CMK (cell line): ENCODE results near the gene NFKBIA.
"Not testable (repeated sequence)": the region's sequence is repeated elsewhere in the genome, so short reads cannot be mapped to it uniquely, and the experiment has no call there.

Source experiments
- DNase-seq: peaks from one replicate; pipeline ENCODE4 v3.0.0-alpha.2; 2010; ENCODE audit warnings: low read depth

Gene NFKBIA

DNA sequence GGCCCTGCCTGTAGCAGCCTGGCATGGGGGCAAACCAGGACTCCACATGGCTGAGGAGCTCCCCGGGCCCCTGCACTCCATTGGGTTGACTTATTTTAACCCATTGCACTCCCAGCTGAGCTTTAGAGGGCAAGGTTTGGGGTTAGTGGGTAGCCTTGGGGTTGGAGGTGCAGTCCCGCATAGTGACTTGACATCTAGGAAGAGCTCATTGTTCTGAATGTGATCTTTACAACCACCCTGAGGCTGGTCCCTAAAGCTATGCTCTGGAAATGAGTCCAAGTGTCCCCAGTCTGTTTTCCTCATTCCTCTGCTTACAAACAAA is 36.4 kb downstream of the NFKBIA start:
- DNase-seq = no peak

DNA sequence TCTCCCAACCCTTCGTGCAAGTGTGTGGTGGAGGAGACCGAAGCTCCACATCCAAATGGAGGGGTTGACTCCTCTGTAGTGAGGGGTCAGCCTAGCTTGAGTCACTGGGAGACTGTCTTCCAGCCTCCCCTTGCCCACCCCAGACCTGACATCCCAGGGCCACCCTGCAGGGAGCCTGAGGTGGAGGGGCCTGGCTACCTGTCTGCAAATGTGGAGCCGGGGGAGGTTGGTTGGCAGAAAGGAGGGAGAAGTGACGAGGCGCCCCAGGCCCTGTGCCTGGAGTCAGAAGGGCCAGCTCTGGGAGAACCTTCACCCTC is 37.5 kb downstream of the NFKBIA start:
- no peak for DNase-seq

DNA sequence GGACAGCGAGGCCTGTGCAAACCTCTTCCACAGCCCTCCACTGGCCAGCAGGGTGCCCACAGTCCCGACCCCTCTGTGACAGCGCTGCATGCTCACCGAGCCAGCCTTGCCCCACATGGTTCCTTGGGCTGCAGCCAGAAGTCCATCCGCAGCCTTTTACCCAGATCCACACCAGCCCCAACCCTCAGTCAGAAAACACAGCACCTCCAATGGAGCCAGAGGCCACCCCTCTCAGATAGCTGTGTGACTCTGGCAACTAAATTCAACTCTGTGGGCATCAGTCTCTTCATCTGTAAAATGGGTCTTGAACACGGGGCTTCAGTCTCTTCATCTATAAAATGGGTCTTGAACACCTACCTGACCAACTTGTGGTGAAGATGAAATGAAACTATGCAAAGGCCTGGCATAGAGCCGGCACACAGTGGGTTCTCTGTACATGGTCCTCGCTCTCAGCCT is 38.0 kb downstream of the NFKBIA start:
- no peak for DNase-seq

DNA sequence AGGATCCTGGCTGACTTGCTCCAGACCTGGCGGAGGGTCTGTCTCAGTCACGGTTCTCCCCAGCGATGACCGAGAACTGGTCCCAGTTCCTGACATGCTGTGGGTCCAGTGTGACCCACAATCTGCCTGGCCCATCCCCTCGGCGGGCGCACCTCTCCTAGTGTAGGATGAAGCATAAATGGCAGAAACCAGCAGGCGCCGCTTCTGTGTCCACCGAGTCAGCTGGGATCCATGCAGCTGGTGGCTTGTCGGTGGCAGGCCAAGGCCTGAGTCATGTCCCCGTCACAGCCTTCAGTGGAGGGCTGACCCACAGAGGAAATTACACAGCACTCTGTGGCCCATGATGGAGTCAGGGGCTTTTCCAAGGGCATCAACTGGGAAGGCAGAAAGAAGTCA is 38.5 kb downstream of the NFKBIA start:
- DNase-seq = no peak

DNA sequence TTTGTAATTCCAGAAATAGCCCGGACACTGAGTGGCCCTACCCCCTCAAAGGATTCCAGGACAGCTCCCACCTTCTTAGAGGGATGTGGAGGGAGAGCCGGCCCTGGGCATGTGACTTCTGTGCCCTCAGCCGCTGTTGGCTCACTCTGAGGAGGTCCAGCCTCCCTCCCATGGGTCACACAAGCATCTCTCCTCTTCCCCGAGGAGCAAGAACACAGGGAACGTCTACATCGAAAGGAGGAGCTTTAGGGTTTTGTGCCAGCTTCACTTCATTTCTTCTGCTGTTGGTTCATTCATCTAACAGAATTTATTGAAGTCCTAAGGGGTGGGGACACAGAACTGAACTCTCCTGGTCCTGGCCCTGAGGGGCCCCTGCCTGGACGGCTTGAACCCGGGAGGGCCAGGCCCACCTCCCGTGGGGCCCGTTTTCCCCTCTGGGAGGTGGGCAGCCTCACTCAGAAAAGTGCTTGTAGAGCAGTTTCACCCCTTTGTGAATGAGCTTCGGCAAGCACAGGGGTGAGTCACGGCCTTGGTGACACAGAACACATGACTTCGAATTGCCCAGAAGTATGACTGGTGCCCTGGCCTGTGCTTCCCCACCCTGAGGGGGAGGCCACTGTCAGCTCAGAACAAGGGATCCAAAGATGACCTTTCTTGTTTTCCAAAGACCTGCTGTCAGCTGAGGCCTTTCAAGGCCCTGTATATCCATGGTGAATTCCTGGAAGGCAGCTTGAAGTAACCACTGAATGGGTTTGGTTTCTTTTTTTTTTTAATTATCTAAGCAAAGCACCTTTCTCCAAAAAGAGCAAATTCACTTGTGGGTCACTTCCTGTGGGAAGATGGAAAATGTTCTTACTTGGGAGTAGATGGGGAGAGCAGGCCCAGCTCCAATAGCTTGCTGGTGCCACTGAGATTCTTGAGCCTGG is 39.2 kb downstream of the NFKBIA start:
- DNase-seq = no peak

DNA sequence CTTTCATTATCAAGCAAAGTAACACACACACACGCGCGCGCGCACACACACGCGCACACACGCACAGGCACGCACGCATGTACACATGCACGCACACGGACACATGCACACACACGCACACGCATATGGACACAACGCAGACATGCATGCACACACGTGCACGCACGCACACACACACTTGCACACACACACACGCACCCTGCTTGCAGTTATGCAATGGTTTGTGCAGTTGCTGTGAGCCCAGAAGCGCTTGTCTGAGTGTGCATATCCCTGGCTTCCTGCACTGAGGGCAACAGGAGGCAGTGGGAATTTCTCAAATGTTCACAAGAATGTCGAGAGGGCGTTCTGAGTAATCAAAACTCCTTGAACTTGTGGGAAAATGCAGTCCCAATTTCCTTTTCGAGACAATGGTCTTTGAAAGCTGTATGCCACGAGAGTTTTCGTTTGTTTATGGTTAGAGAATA is 41.6 kb downstream of the NFKBIA start:
- no peak for DNase-seq

DNA sequence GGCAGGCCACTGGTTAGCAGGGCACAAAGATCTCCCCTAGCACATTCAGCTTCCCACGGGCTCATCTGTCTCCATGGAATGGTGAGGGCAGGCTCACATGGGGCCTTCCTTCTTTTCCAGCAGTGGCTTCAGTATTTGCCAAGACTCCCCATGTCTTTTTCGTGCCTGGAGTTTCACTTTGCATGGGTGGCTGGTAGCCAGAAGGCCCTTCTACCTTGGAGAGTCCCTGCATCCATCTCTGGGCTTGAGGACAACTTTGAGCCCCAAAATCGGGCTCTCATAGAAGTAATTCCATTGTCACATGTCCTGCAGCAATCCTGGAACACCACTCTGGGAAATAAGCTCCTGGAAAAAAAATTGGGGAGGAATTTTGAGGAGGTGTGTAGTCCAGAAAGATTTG is 42.1 kb downstream of the NFKBIA start:
- DNase-seq = no peak

DNA sequence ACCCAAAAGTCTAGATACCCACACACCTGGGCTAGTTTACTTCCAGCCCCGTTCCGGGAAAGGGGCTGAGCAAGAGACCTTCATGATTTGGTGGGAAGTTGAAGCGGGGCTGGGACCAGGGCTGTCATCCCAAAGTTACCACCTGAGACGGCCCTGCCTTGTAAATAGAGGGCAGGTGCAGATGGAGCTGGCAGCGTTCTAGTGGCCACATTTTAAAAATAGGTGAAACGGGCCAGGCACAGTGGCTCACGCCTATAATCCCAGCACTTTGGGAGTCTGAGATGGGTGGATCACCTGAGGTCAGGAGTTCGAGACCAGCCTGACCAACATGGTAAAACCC is 43.4 kb downstream of the NFKBIA start:
- no peak for DNase-seq

DNA sequence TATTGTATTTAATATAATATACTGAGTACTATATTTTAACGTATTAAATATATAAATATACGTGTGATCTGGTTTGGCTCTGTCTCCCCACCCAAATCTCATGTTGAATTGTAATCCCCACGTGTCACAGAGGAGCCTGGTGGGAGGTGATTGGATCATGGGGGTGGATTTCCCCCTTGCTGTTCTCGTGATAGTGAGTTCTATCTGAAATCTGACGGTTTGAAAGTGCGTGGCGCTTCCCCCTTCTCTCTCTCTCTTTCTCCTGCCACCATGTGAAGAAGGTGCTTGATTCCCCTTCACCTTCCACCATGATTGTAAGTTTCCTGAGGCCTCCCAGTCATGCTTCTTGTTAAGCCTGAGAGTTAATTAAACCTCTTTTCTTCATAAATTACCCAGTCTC is 44.9 kb downstream of the NFKBIA start:
- not testable (repeated sequence) for DNase-seq

DNA sequence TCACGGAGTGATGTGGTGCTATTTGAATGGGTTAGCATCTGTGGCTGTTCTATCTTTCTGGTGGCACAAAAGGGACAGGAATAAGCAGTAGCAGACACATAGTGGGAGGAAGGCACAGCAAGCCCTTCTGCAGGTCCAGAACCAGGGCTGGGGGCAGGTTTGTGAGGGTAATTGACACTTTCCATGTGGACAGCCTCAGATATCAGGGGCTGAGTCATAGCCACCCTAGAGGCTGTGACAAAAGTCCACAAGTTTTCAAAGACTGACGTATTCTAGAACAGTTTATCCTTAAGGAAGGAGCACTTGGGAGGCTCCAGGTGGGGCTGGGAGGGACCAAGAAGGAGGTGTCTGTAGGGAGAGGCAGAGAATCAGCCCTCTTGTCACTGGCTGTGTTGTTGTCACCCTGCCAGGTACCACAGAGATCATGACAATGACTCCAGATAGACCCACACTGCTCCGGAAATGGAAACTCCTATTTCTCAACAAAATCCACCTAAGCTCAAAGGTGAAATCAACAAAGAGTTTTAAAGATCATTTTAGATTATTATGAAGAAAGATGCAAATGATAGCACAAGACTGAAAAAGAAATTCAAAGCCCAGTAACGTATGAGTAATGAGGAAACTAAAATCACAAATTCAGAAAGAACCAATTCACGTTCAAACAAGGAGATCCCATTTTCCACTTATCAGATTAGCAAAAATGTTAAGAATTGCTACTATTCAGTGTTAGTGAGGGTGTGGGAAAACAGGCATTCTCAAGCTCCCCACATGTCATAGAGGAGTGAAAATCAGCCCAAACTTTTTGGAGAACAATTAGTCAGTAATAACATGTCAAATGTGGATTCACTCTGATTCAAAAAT is 48.3 kb downstream of the NFKBIA start:
- DNase-seq = no peak

DNA sequence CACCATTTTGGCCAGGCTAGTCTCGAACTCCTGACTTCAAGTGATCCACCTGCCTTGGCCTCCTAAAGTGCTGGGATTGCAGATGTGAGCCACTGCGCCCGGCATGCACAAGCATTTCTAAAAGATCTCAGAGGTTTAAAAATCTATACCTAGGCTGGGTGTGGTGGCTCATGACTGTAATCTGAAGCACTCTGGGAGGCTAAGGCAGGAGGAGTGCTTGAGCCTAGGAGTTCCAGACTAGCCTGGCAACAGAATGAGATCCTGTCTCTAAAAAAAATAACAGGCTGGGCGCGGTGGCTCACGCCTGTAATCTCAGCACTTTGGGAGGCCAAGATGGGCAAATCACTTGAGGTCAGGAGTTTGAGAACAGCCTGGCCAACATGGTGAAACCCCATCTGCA is 49.3 kb downstream of the NFKBIA start:
- DNase-seq = not testable (repeated sequence)

DNA sequence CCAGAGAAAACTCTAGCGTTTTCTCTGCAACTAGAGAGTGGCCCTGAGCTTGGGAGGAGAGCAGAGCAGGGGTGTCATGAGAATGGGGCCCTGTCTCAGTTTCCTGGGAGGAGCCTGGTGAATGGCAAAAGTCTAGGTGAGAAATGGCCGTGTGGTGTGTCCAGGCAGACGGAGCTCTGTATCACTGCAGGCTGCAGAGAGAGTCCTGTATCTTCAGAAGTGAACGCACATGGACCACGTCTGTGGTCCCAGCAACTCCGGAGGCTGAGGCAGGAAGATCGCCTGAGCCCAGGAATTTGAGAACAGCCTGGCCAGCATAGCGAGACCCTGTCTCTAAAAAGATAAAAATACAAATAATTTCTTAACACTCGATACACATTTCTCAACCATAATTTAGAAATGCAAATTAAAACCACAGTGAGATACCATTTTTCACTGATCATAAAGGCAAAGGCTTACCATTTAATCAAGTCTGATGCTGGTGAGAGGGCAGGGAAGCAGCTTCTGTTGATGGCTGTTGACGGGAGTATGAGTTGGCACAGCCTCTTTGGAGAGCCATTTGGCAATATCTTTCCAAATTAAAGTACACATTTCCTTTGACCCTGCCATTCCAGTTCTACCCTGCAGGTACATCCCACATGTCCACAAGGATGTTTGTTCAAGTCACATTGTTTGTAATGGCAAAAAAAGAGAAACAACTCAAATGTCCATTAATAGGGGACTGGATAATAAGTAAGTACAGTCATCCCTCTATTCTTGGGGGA is 51.0 kb downstream of the NFKBIA start:
- no peak for DNase-seq

DNA sequence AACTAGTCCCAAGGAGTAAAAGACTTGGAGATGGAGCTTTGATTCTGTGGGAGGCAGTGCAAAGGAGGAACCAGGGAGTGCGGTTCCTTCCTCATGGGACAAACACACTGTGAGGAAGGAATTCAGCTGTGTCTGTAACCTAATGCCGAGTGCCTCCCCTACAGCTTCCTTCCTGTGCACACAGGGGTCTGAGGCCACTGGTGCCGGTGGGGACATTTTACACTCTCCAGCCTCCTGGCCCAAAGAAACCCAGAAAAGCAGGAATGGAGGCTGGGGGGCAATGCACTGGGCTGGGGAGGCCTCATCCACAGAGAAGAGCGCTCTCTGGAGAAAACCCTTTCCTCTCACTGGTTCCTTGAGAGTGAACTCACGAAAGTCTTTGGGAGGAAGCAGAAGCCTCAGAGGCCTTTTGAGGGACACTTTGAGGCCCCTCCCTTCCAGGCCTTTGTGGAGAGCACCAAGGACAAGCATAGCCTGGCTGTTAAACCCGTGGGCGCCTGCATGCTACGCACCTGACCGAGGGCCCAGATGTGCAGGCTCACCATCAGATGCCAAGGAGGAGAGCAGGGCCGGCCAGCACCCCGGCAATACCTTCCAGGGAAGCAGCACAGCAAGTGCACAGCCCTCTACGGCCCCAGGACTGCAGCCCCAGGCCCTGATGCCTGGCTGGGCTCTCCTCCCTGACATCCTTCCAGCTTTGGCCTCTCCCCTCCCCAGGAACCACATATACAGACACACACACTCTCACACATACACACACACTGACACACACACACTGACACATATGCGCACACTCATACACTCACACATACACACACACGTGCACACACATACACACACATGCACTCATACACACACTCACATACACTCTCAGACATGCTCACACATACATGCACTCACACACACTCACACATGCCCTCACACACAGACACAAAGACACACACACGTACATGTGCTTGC is 52.0 kb downstream of the NFKBIA start:
- DNase-seq = no peak

DNA sequence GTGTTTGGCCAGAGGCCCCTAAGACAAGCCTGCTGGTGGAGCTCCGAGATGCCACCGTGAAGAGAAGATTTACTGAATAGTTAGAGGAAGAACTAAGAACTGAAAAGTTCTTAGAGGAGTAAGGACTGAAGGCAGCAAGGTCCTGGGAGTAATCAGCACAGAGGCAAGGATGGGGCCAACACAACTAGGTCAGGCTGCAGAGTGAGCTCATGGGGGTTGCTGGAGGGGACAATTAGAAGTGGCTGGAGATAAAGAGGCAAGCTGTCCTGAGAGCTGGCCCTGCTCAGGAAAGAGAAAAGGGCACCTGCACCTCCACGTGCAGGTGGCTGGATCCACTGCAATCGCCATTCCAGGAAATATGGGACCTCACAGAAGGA is 52.7 kb downstream of the NFKBIA start:
- no peak for DNase-seq
